K562 (cell line): ENCODE measurements around the gene MVB12B.

Experiments used
- ATF6 ChIP-seq: sonication (generic); formaldehyde crosslinking; IDR thresholded peaks from 2 replicates; pipeline ENCODE4 v1.4.0; 2020; ENCODE audit warnings: mild to moderate bottlenecking, missing genetic modification reagents
- CBX2 ChIP-seq: fragments of 200-600 bp; sonication (generic); IDR thresholded peaks from one replicate; pipeline ENCODE4 v1.6.1; 2012; ENCODE audit warnings: mild to moderate bottlenecking, low read length, inconsistent platforms; ENCODE audit not compliant: insufficient read depth, poor library complexity, severe bottlenecking
- TRIM28 ChIP-seq: fragments of 450-650 bp; IDR thresholded peaks from 2 replicates; pipeline ENCODE4 v1.6.1; 2017
- ZBTB49 ChIP-seq: sonication (generic); formaldehyde crosslinking; IDR thresholded peaks from 2 replicates; pipeline ENCODE4 v1.8.0; 2022; ENCODE audit warnings: missing genetic modification reagents, mild to moderate bottlenecking, borderline replicate concordance

- TF ChIP-seq ATF6 (CRISPR knock-in tag) (no peak), ZBTB49 (CRISPR knock-in tag) (no peak), TRIM28 (no peak), CBX2 (no peak)
Measured at GRCh38 chr9:126508928-126509327, 182.3 kb downstream of the MVB12B start.
